ENCODE data around the gene CAPN1. TPM values are rescaled to one million over a fixed set of nuclear protein-coding genes. Genes with fewer than 3 reads are reported as not detected.

CAPN1 gene
- polyA plus RNA-seq, 2 donors = 323 to 450 TPM

DNA sequence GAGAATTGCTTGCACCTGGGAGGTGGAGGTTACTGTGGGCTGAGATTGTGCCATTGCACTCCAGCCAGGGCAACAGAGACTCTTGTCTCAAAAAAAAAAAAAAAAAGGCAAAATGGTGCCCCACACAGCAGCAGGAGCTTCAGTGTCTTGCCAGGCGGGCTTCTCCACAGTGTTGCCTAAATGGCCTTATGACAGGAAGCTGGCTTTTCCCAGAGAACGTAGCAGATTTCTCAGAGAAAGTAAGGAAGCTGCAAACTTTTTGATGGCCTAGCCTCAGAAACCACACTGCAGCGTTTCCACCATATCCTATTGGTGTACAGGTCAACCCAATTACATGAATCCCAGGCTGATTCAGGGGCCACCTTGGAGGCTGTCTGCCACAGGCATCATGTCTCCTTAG lies 24.4 kb upstream of the CAPN1 start:
- WGBS, 2 donors = 76 to 83% methylated on average over 3 of the region's 3 CpGs
- Histone ChIP-seq H3K27me3 (ENCODE audit: control insufficient read depth in 1 of 2, insufficient read depth in 2 of 2, low read length in 2 of 2) (no peaks in the 10 kb centered on the region), H3K36me3 (ENCODE audit: control insufficient read depth in 2 of 2, insufficient read depth in 2 of 2, low read length in 1 of 2) (no peaks in the 10 kb centered on the region), H3K4me3 (ENCODE audit: low read depth in 1 of 2, low read length in 2 of 2) (no peak overlapping the region), H3K4me1 (ENCODE audit: control insufficient read depth in 2 of 2, insufficient read depth in 2 of 2, low read length in 1 of 2) (no peaks in the 10 kb centered on the region), H3K9me3 (ENCODE audit: control insufficient read depth in 2 of 2, insufficient read depth in 1 of 2, low read depth in 1 of 2, low read length in 1 of 2) (no peaks in the 10 kb centered on the region), H3K27ac (ENCODE audit: low read depth in 2 of 2, low read length in 1 of 2) (no peak overlapping the region)

DNA sequence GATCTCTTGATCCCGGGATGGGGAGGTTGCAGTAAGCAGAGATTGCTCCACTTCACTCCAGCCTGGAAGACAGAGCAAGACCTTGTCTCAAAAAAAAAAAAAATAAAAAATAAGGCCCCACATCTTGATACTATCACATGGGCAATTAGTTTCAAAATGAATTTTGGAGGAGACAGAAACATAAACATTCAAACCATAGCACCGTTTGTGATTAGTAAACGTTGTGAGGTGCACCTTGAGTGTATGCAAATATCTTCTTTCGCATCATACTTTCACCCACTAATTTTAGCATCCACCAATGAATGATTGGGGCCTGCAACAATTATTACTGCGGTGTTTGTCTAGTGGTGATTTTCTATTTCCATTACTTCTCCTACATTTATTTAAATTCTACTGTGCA lies 22.7 kb upstream of the CAPN1 start:
- H3K4me1 ChIP-seq (ENCODE audit: control insufficient read depth in 2 of 2, insufficient read depth in 2 of 2, low read length in 1 of 2) = no peaks in the 10 kb centered on the region
- H3K9me3 ChIP-seq (ENCODE audit: control insufficient read depth in 2 of 2, insufficient read depth in 1 of 2, low read depth in 1 of 2, low read length in 1 of 2) = no peaks in the 10 kb centered on the region
- H3K4me3 ChIP-seq (ENCODE audit: low read depth in 1 of 2, low read length in 2 of 2) = no peak overlapping the region
- 65 to 73% methylated on average over 5 of the region's 5 CpGs for WGBS, 2 donors
- no peaks in the 10 kb centered on the region for H3K27me3 ChIP-seq (ENCODE audit: control insufficient read depth in 1 of 2, insufficient read depth in 2 of 2, low read length in 2 of 2)
- no peak overlapping the region for H3K27ac ChIP-seq (ENCODE audit: low read depth in 2 of 2, low read length in 1 of 2)
- H3K36me3 ChIP-seq (ENCODE audit: control insufficient read depth in 2 of 2, insufficient read depth in 2 of 2, low read length in 1 of 2) = no peaks in the 10 kb centered on the region

GRCh38 chr11:65160643-65161042 lies 21.1 kb upstream of the CAPN1 start:
- no peak overlapping the region for H3K27ac ChIP-seq (ENCODE audit: low read depth in 2 of 2, low read length in 1 of 2)
- H3K9me3 ChIP-seq (ENCODE audit: control insufficient read depth in 2 of 2, insufficient read depth in 1 of 2, low read depth in 1 of 2, low read length in 1 of 2) = no peaks in the 10 kb centered on the region
- no peaks in the 10 kb centered on the region for H3K27me3 ChIP-seq (ENCODE audit: control insufficient read depth in 1 of 2, insufficient read depth in 2 of 2, low read length in 2 of 2)
- no peak overlapping the region for H3K4me3 ChIP-seq (ENCODE audit: low read depth in 1 of 2, low read length in 2 of 2)
- H3K36me3 ChIP-seq (ENCODE audit: control insufficient read depth in 2 of 2, insufficient read depth in 2 of 2, low read length in 1 of 2) = no peaks in the 10 kb centered on the region
- 76 to 82% methylated on average over 3 of the region's 3 CpGs for WGBS, 2 donors
- H3K4me1 ChIP-seq (ENCODE audit: control insufficient read depth in 2 of 2, insufficient read depth in 2 of 2, low read length in 1 of 2) = no peaks in the 10 kb centered on the region

- no peaks in the 10 kb centered on the region for H3K27me3 ChIP-seq (ENCODE audit: control insufficient read depth in 1 of 2, insufficient read depth in 2 of 2, low read length in 2 of 2)
- 78 to 82% methylated on average over 2 of the region's 2 CpGs for WGBS, 2 donors
Measured at GRCh38 chr11:65163684-65164083, 18.0 kb upstream of the CAPN1 start.

GRCh38 chr11:65165410-65166317 lies 16.1 kb upstream of the CAPN1 start:
- Histone ChIP-seq H3K36me3 (ENCODE audit: control insufficient read depth in 2 of 2, insufficient read depth in 2 of 2, low read length in 1 of 2) (no peaks in the 10 kb centered on the region), H3K27ac (ENCODE audit: low read depth in 2 of 2, low read length in 1 of 2) (no peak overlapping the region), H3K27me3 (ENCODE audit: control insufficient read depth in 1 of 2, insufficient read depth in 2 of 2, low read length in 2 of 2) (no peaks in the 10 kb centered on the region), H3K9me3 (ENCODE audit: control insufficient read depth in 2 of 2, insufficient read depth in 1 of 2, low read depth in 1 of 2, low read length in 1 of 2) (no peaks in the 10 kb centered on the region), H3K4me1 (ENCODE audit: control insufficient read depth in 2 of 2, insufficient read depth in 2 of 2, low read length in 1 of 2) (no peaks in the 10 kb centered on the region), H3K4me3 (ENCODE audit: low read depth in 1 of 2, low read length in 2 of 2) (peak overlapping the region in 1 of 2 donors; percentile 16)
- WGBS, 2 donors = 45 to 48% methylated on average over 31 of the region's 31 CpGs

More at GRCh38 chr11:65163684-65164083, 18.0 kb upstream of the CAPN1 start:
- no peaks in the 10 kb centered on the region for H3K9me3 ChIP-seq (ENCODE audit: control insufficient read depth in 2 of 2, insufficient read depth in 1 of 2, low read depth in 1 of 2, low read length in 1 of 2)
- no peaks in the 10 kb centered on the region for H3K4me1 ChIP-seq (ENCODE audit: control insufficient read depth in 2 of 2, insufficient read depth in 2 of 2, low read length in 1 of 2)
- H3K27ac ChIP-seq (ENCODE audit: low read depth in 2 of 2, low read length in 1 of 2) = no peak overlapping the region
- no peak overlapping the region for H3K4me3 ChIP-seq (ENCODE audit: low read depth in 1 of 2, low read length in 2 of 2)
- no peaks in the 10 kb centered on the region for H3K36me3 ChIP-seq (ENCODE audit: control insufficient read depth in 2 of 2, insufficient read depth in 2 of 2, low read length in 1 of 2)

DNA sequence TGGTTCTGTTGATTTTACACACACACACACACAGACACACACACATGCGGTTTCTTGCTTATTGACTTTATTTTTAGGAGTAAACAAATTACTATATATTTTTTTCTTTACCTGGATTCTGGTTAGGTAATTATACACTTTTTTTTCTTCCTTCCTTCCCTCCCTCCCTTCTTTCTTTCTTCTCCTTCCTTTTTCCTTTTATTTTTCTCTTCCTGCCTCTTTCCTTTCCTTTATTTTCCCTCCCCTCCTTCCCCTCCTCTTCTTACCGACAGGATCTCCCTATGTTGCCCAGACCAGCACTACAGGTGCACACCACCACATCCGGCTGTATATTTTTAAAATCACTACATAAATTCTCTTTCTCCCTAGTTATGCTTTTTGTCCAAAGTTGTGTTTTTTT lies 14.8 kb upstream of the CAPN1 start:
- H3K27ac ChIP-seq (ENCODE audit: low read depth in 2 of 2, low read length in 1 of 2) = no peak overlapping the region
- 85 to 93% methylated on average over 3 of the region's 3 CpGs for WGBS, 2 donors

GRCh38 chr11:65167656-65168055 lies 14.1 kb upstream of the CAPN1 start:
- Histone ChIP-seq H3K27ac (ENCODE audit: low read depth in 2 of 2, low read length in 1 of 2) (no peak overlapping the region), H3K4me1 (ENCODE audit: control insufficient read depth in 2 of 2, insufficient read depth in 2 of 2, low read length in 1 of 2) (peaks cover 0 to 2% of the 10 kb centered on the region in 2 donors), H3K27me3 (ENCODE audit: control insufficient read depth in 1 of 2, insufficient read depth in 2 of 2, low read length in 2 of 2) (no peaks in the 10 kb centered on the region), H3K9me3 (ENCODE audit: control insufficient read depth in 2 of 2, insufficient read depth in 1 of 2, low read depth in 1 of 2, low read length in 1 of 2) (no peaks in the 10 kb centered on the region), H3K4me3 (ENCODE audit: low read depth in 1 of 2, low read length in 2 of 2) (no peak overlapping the region), H3K36me3 (ENCODE audit: control insufficient read depth in 2 of 2, insufficient read depth in 2 of 2, low read length in 1 of 2) (no peaks in the 10 kb centered on the region)
- 90 to 91% methylated on average over 3 of the region's 3 CpGs for WGBS, 2 donors

More for the DNA sequence above, 14.8 kb upstream of the CAPN1 start:
- H3K27me3 ChIP-seq (ENCODE audit: control insufficient read depth in 1 of 2, insufficient read depth in 2 of 2, low read length in 2 of 2) = no peaks in the 10 kb centered on the region
- H3K36me3 ChIP-seq (ENCODE audit: control insufficient read depth in 2 of 2, insufficient read depth in 2 of 2, low read length in 1 of 2) = no peaks in the 10 kb centered on the region
- H3K4me1 ChIP-seq (ENCODE audit: control insufficient read depth in 2 of 2, insufficient read depth in 2 of 2, low read length in 1 of 2) = peaks cover 0 to 2% of the 10 kb centered on the region in 2 donors
- no peaks in the 10 kb centered on the region for H3K9me3 ChIP-seq (ENCODE audit: control insufficient read depth in 2 of 2, insufficient read depth in 1 of 2, low read depth in 1 of 2, low read length in 1 of 2)
- H3K4me3 ChIP-seq (ENCODE audit: low read depth in 1 of 2, low read length in 2 of 2) = no peak overlapping the region

DNA sequence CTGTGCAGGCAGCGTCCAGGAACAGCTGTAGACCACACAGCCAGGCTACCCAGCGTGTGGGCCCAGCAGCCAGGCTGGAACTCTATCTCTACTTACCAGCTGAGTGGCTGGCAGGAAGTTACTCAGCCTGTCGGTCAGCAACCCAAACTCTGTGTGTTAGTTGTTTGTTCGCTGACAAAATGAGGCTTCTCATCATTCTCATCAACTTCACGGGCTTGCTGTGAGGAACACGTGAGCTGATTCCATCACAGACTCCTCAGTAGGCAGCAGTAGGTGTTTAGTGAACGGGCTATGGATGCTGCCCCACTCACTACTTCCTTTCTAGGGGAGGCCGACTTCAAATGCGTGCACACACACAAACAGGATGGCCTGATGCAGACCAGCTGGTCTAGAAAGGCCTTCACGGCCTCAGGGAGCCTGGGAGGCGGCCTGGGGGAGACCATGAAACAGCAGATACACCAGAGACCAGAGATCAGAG lies 12.5 kb upstream of the CAPN1 start:
- WGBS, 2 donors = 76 to 79% methylated on average over 11 of the region's 11 CpGs
- no peaks in the 10 kb centered on the region for H3K36me3 ChIP-seq (ENCODE audit: control insufficient read depth in 2 of 2, insufficient read depth in 2 of 2, low read length in 1 of 2)

DNA sequence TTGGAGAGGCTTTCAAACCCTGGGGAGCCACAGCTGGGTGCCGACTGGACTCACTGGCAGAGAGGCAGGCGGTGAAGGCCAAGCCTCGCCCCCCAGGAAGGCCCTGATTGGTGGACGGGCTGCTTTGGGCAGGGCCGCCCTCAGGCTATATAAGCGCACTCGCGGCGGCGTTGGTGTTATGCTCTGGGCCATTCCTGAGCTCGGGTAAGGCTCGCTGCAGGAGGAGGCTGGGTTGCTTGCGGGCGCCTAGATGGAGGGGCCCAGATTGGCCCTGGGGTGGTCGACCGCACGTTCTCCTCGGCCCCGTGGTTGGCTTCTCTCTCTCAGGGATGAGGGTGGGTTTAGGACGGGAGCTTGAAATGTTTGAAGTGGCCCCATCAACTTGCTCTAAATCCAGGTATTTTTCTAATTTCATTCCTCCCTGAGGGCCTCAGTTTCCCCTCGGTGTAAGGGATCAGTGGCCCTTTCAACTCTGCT lies 11.6 kb upstream of the CAPN1 start, which contains the start of gene SPDYC:
SPDYC (plus strand) TSS at position 176 of the 477 bp plus-strand sequence. CDS start 1,125 bp downstream, outside the sequence.
- Histone ChIP-seq H3K36me3 (ENCODE audit: control insufficient read depth in 2 of 2, insufficient read depth in 2 of 2, low read length in 1 of 2) (no peaks in the 10 kb centered on the region), H3K9me3 (ENCODE audit: control insufficient read depth in 2 of 2, insufficient read depth in 1 of 2, low read depth in 1 of 2, low read length in 1 of 2) (no peaks in the 10 kb centered on the region), H3K27ac (ENCODE audit: low read depth in 2 of 2, low read length in 1 of 2) (peak within 1 kb of the TSS; percentile 8 to 10), H3K4me3 (ENCODE audit: low read depth in 1 of 2, low read length in 2 of 2) (no peak within 1 kb of the TSS), H3K27me3 (ENCODE audit: control insufficient read depth in 1 of 2, insufficient read depth in 2 of 2, low read length in 2 of 2) (no peaks in the 10 kb centered on the region), H3K4me1 (ENCODE audit: control insufficient read depth in 2 of 2, insufficient read depth in 2 of 2, low read length in 1 of 2) (peaks cover 0 to 2% of the 10 kb centered on the region in 2 donors)
- 93 to 94% methylated on average over 21 of the region's 21 CpGs for WGBS, 2 donors

More for the DNA sequence above, 12.5 kb upstream of the CAPN1 start:
- Histone ChIP-seq H3K27ac (ENCODE audit: low read depth in 2 of 2, low read length in 1 of 2) (peak overlapping the region; percentile 8 to 10), H3K4me1 (ENCODE audit: control insufficient read depth in 2 of 2, insufficient read depth in 2 of 2, low read length in 1 of 2) (peaks cover 0 to 2% of the 10 kb centered on the region in 2 donors), H3K9me3 (ENCODE audit: control insufficient read depth in 2 of 2, insufficient read depth in 1 of 2, low read depth in 1 of 2, low read length in 1 of 2) (no peaks in the 10 kb centered on the region), H3K27me3 (ENCODE audit: control insufficient read depth in 1 of 2, insufficient read depth in 2 of 2, low read length in 2 of 2) (no peaks in the 10 kb centered on the region), H3K4me3 (ENCODE audit: low read depth in 1 of 2, low read length in 2 of 2) (no peak overlapping the region)

Measured in esophagus (tissue), 2 donors.